Cardiac muscle cell (in vitro differentiated cells and primary cell): ENCODE measurements around the gene SUMF2. TPM values are rescaled to one million over a fixed set of nuclear protein-coding genes. Genes with fewer than 3 reads are reported as not detected.

Experiments used
- DNase-seq, 2 donors: peaks; one replicate each; pipeline versions ENCODE4 v3.0.0 to v3.0.0-alpha.2; 2010 to 2017; ENCODE audit warnings: low read depth in 1 of 2, low spot score in 1 of 2
- H3K27ac ChIP-seq: fragments of 200-600 bp; sonication (generic); 2 replicates; pipeline ENCODE4 v1.5.1; 2016
- H3K27me3 ChIP-seq: fragments of 200-600 bp; sonication (generic); 2 replicates; pipeline ENCODE4 v1.6.0; 2016; ENCODE audit warnings: control low read depth
- H3K36me3 ChIP-seq: fragments of 200-600 bp; sonication (generic); 2 replicates; pipeline ENCODE4 v1.5.1; 2016; ENCODE audit warnings: control low read depth
- H3K4me1 ChIP-seq: fragments of 200-600 bp; sonication (generic); 2 replicates; pipeline ENCODE4 v1.8.1; 2017; ENCODE audit warnings: low read depth, mild to moderate bottlenecking, mixed run types
- H3K4me3 ChIP-seq: fragments of 200-600 bp; sonication (generic); 2 replicates; pipeline ENCODE4 v1.5.1; 2016; ENCODE audit warnings: mild to moderate bottlenecking
- H3K9me3 ChIP-seq: fragments of 200-600 bp; sonication (generic); 2 replicates; pipeline ENCODE4 v1.5.1; 2017; ENCODE audit warnings: low read depth, mild to moderate bottlenecking, control low read depth
- CTCF ChIP-seq: IDR thresholded peaks from 2 replicates; pipeline ENCODE4 v1.5.1; 2012; ENCODE audit warnings: low read depth, mild to moderate bottlenecking, low read length
- polyA plus RNA-seq: library from polyadenylated mRNA; unstranded; fragments of >200 nt; fragmentation: Nextera tagmentation; extraction: Ambion mirVana; gene quantifications from 2 replicates; pipeline ENCODE4 v1.2.1, GENCODE V29; 2016
- total RNA-seq: library from RNA; depleted of rRNA; stranded (reverse); fragments of >200 nt; gene quantifications from 2 replicates; pipeline ENCODE4 v1.2.3, GENCODE V29; 2016

The SUMF2 gene
- total and polyA plus RNA-seq, 2 experiments from 2014 or later = 49.5 to 108 TPM

- Histone ChIP-seq H3K36me3 (no peaks in the 10 kb centered on the region), H3K9me3 (peaks cover 3% of the 10 kb centered on the region)
Measured at GRCh38 chr7:56115852-56116538, 51.9 kb downstream of the SUMF2 start, which contains the start of gene NUPR2. NUPR2 (minus strand) TSS chr7:56116417; CDS start chr7:56116314, 103 bp downstream.

GRCh38 chr7:56121440-56121839 is 57.4 kb downstream of the SUMF2 start:
- DNase-seq = no peak
- H3K9me3 ChIP-seq = peaks cover 3% of the 10 kb centered on the region
- H3K36me3 ChIP-seq = no peaks in the 10 kb centered on the region
- H3K27me3 ChIP-seq = no peaks in the 10 kb centered on the region
- no peak for TF ChIP-seq CTCF
- H3K4me3 ChIP-seq = no peak overlapping the region
- H3K27ac ChIP-seq = no peak overlapping the region
- H3K4me1 ChIP-seq = no peaks in the 10 kb centered on the region

More at GRCh38 chr7:56115852-56116538, 51.9 kb downstream of the SUMF2 start, which contains the start of gene NUPR2:
- DNase-seq = no peak
- Histone ChIP-seq H3K27me3 (no peaks in the 10 kb centered on the region), H3K4me3 (no peak within 1 kb of the TSS), H3K4me1 (no peaks in the 10 kb centered on the region), H3K27ac (no peak within 1 kb of the TSS)
- no peak for TF ChIP-seq CTCF

- TF ChIP-seq CTCF = no peak
- Histone ChIP-seq H3K4me3 (no peak overlapping the region), H3K36me3 (no peaks in the 10 kb centered on the region), H3K4me1 (no peaks in the 10 kb centered on the region), H3K27ac (no peak overlapping the region), H3K9me3 (peaks cover 3% of the 10 kb centered on the region), H3K27me3 (no peaks in the 10 kb centered on the region)
- no peak for DNase-seq
Measured at GRCh38 chr7:56124981-56125380, 60.9 kb downstream of the SUMF2 start.

GRCh38 chr7:56125831-56126230 is 61.7 kb downstream of the SUMF2 start:
- H3K27me3 ChIP-seq = no peaks in the 10 kb centered on the region
- no peak overlapping the region for H3K27ac ChIP-seq
- no peak for TF ChIP-seq CTCF
- no peaks in the 10 kb centered on the region for H3K36me3 ChIP-seq
- no peaks in the 10 kb centered on the region for H3K9me3 ChIP-seq
- no peaks in the 10 kb centered on the region for H3K4me1 ChIP-seq
- DNase-seq = no peak
- no peak overlapping the region for H3K4me3 ChIP-seq

- Histone ChIP-seq H3K27me3 (no peaks in the 10 kb centered on the region), H3K4me1 (no peaks in the 10 kb centered on the region), H3K9me3 (no peaks in the 10 kb centered on the region), H3K36me3 (no peaks in the 10 kb centered on the region), H3K4me3 (no peak overlapping the region), H3K27ac (no peak overlapping the region)
- no peak for TF ChIP-seq CTCF
- DNase-seq = no peak
Measured at GRCh38 chr7:56127241-56127975, 63.3 kb downstream of the SUMF2 start.

Other genes with a start within 250 kb of the SUMF2 start
- not detected in 2 replicates for gene SEPTIN14, start 201.5 kb upstream of the SUMF2 start, total RNA-seq
- gene SEPTIN14, start 201.5 kb upstream of the SUMF2 start, polyA plus RNA-seq = not detected in 2 replicates
- gene ZNF713, start 176.8 kb upstream of the SUMF2 start, total RNA-seq = 5.1 and 5.7 TPM in 2 replicates
- gene ZNF713, start 176.8 kb upstream of the SUMF2 start, polyA plus RNA-seq = 4.1 and 7.5 TPM in 2 replicates
- gene MRPS17, start 112.4 kb upstream of the SUMF2 start, total RNA-seq = 7.8 and 11.7 TPM in 2 replicates
- gene MRPS17, start 112.4 kb upstream of the SUMF2 start, polyA plus RNA-seq = 34.4 and 35.7 TPM in 2 replicates
- 97.7 and 123 TPM in 2 replicates for gene NIPSNAP2, start 99.7 kb upstream of the SUMF2 start, total RNA-seq
- gene NIPSNAP2, start 99.7 kb upstream of the SUMF2 start, polyA plus RNA-seq = 197 and 207 TPM in 2 replicates
- 64.8 and 92.7 TPM in 2 replicates for gene PSPH, start 12.8 kb upstream of the SUMF2 start, total RNA-seq
- 37.7 and 49.0 TPM in 2 replicates for gene PSPH, start 12.8 kb upstream of the SUMF2 start, polyA plus RNA-seq
- 99.0 and 105 TPM in 2 replicates for gene CCT6A, start 12.5 kb upstream of the SUMF2 start, total RNA-seq
- 144 and 167 TPM in 2 replicates for gene CCT6A, start 12.5 kb upstream of the SUMF2 start, polyA plus RNA-seq
- gene PHKG1, start 28.7 kb downstream of the SUMF2 start, total RNA-seq = 0.21 and 0.81 TPM in 2 replicates
- 0.44 and 0.72 TPM in 2 replicates for gene PHKG1, start 28.7 kb downstream of the SUMF2 start, polyA plus RNA-seq
- gene CHCHD2, start 42.2 kb downstream of the SUMF2 start, total RNA-seq = 393 and 511 TPM in 2 replicates
- gene CHCHD2, start 42.2 kb downstream of the SUMF2 start, polyA plus RNA-seq = 468 and 556 TPM in 2 replicates
- not detected in 2 replicates for gene NUPR2, start 52.1 kb downstream of the SUMF2 start, total RNA-seq
- gene NUPR2, start 52.1 kb downstream of the SUMF2 start, polyA plus RNA-seq = not detected in 2 replicates